Left renal pelvis (tissue), 4 donors: ENCODE measurements around the gene ACHE. TPM values are rescaled to one million over a fixed set of nuclear protein-coding genes. Genes with fewer than 3 reads are reported as not detected.

ENCODE experiments used
- DNase-seq, 4 donors: peaks; one replicate each; pipeline ENCODE4 v3.0.0-alpha.2; 2013; ENCODE audit warnings: low read depth in 4 of 4, low spot score in 3 of 4
- polyA plus RNA-seq, 4 donors: library from polyadenylated mRNA; unstranded; fragments of 120-200 nt; gene quantifications; one replicate each; pipeline ENCODE4 v1.2.1, GENCODE V29; 2013; ENCODE audit not compliant: insufficient read length in 4 of 4

Gene ACHE
- polyA plus RNA-seq, 4 donors: 3.5 to 6.0 (median 4.8) TPM

DNA sequence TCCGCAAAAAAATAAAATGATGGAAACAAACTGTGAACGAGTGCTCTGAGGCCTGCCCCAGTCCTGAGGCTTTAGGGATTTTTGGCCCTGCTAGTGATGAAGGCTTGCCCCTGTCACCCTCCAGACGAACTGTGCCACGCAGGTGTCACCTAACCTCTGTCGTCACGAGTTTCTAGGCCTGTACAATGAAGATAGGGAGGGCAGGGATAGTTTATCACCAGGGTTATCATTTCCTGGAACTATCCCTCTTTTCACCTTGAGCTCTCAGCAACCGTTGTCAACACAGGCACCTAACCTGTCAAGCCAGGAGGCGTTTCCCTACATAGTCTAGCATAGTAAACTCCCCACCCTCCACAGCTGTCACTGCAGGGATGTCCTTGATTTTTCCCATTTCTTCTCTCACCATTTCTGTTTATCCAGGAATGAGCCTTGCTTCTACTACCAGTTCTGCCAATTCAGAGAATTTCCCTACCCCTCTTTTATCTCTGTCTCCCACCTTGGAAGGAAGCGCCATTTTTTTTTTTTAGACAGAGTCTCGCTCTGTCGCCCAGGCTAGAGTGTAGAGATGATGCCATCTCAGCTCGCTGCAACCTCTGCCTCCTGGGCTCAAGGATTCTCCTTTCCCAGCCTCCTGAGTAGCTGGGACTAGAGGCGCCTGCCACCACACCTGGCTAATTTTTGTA is 2.2 kb upstream of the ACHE start:
- DNase-seq: no peak

DNA sequence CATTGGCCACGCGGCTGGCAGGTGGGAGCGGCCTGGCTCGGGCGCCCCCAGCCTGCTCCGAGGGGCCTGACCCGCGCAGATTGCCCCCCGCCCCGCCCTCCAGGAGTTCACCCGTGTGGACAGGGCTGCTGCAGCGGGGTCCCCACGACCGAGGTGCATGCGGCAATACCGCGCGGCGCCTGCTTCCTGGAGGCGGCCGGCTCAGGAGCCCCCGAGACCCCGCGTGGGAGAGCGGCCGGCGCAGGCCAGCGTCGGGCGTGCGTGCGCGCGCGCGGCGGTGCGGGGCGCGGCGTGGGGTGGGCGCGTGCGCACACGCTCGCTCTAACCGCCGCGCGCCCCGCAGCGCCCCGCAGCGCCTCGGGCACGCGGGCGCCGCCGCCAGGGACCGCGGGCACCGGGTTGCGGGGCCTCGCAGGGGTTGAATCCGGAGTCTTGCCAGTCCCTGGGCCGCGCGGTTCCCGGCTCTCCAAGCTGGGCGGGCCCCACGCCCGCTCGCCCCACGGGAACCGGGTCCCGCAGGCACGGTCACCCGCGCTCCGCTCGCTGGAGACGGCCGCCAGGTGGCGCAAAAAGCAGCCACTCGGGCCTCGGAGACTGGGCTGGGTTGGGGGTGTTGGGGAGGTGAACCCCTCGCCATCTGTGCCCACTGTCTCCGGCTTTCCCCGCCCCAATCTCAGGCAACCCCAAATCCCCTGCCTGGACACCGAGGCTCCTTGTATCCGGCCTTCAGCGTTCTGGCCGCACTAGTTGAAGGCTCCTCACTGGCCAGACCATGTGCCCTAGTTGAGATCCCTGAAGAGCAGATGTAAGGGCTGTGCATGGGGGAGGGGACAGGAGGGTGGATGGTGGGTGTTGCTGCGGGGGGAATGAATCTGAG is 1.3 kb upstream of the ACHE start:
- no peak for DNase-seq

DNA sequence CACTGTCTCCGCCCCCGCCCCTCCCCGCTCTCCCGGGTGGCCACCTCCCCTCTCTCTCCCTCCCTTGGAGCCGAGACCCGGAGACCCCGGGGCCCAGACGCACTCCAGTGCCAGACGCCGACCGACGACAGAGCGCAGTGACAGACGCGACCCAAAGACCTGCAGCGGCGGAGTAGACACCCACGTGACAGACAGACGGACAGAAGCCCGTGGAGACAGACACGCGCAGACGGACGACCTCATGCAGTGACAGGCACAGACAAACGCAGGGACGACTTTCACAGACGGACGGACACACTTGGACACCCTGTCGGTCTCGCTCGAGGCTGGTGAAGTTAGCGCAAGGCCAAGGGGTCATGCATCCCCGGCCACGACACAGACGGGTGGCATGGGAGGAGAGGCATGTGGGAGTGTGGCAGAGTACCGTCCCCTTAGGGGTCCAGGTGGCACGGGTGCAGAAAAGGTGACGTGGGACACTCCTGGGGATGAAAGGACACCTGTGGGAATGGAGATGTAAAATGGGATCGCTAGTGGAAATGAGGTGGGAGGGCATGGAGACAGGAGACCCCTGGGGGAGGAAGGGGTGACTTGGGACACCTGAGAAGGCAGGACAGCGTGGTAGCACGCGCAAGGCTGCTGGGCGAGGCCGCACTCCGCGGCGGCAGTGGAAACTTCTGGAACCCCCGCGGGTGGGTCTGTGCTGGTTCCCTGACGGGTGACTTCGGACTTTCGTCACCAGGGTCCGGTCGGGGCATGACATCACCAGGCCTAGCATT is 456 bp upstream of the ACHE start:
- no peak for DNase-seq

DNA sequence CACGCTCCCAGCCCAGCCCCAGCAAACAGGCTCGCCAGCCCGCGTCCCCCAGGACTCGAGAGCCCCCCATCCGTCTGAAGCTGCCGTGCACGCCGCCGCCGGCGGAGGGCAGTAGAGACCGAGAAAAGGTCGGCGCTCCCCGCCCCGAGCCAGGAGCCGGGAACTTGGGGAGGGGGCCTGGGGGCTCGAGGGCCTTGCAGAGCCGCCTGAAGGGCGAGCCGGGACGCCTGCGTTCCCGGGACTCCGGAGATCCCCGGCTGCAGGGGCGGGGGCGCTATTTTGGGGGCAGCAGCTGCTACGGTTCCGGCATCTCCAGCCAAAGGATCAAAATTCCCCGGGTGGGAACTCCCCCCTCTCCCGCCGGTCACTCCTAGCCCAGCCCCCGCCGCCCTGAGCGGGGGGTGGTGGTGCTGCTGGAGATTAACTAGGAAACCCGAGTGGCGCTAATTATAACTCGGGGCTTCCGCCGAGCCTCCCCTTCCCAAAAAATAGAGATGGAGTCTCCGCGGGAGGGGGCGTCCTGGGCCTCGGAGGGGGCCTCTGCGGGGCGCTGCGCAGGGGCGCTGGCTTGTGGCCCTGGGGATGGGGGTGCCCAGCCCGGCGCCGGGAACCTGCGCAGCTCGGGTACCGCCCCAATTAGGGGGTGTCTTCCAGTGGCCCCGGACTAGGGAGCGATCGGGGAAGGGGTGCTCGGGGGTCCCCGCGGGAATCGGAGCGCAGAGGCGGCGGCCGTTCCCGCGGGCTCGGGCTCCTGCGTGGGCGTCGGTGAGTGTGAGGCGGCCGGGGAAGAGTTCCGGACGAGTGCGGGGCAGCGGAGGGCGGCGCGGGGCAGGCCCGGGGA is 608 bp downstream of the ACHE start:
- peak in 1 of 4 donors; percentile 51 for DNase-seq

DNA sequence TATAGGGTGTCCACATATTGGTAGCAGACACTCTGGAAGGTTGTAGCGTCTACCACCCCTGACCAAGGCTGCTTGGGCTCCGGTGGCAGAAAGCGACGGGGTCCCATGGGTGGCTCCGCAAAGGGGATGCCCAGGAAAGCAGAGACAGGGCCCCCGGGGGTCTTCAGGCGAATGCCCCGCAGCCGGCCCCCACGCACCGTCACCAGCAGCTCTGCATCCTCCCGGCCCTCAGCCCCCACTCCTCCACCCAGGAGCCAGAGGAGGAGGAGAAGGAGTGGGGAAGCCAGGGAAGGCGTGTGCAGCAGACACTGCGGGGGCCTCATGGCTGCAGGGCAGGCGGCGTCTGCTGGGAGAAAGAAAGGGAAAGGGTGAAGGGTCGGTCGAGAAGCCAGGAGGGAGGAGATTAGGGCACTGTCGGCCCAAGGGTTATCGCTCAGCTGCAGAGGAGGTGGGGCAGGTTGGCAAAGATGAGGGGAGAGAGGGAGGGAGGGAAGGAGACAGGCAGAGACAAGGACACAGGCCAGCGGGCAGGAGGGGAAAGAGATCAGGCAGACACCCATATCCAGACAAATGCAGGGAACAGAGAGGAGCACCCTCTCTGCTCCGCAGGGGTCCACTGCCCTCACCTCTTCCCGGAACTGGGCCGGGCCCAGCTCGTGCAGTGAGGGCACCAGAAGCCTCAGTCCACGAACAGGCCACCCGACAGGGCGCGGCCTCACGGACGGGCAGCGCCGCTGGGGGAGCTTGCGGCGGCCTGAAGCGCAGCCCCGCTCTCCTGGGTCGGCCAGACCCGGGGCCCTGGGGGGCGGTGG is 1.6 kb downstream of the ACHE start:
- no peak for DNase-seq

DNA sequence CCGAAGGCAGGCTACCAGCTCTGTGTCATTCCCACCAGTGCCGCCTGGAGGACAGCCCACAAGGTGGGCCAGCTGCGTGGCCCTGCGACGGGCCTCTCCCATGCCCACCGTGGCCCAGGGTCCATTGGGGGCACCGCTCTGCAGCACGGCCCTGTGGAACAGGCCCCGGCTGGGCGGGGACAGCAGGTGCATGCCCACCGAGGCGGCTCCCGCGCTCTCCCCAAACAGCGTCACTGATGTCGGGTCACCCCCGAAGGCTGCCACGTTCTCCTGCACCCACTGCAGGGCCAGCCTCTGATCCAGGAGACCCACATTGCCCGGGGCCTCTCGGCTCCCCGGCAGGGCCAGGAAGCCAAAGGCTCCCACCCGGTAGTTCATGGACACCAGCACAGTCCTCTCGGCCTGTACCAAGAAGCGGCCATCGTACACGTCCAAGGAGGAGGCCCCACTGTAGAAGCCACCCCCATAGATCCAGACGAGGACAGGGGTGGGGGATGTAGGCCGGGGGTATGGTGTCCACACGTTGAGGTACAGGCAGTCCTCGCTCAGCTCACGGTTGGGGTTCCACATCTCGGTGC is 2.3 kb downstream of the ACHE start:
- DNase-seq: no peak

DNA sequence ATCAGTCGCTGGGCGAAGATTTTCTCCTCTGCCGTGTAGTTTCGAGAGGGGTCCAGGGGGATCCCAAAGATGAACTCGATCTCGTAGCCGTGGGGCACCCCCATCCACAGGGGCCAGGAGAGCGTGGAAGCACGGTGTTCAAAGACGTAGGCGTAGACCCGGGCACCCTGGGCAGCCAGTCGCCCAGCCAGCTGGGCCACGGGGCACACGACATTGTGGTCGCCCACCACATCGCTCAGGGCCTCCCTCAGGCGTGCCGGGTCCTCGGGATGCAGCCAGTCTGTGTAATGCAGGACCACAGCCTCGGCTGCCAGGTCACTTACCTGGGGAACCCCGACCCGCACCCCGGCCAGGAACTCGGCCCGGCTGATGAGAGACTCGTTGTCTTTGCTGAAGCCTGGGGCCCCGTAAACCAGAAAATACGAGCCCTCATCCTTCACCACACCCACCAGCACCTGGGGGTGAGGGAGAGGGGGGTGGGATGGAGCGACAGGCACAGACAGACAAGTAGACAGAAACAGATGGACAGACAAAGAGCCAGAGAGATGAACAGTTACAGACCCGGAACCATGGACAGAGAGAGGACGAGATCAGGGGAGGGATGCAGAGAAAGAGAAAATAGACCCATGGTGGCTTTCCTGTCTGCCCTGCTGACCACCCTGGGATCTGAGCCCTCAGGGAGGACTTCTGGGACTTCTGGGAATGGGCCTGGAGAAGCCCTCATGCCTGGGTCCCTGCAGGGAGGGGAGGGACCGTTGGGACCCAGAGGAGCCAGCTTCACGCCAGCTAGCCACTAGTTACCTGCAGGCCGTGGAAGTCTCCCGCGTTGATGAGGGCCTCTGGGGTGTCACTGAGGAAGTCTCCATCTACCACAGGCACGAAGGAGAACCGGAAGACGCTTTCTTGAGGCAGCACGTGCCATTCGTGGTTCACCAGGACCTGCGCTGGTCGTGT is 3.0 kb downstream of the ACHE start:
- DNase-seq: no peak

DNA sequence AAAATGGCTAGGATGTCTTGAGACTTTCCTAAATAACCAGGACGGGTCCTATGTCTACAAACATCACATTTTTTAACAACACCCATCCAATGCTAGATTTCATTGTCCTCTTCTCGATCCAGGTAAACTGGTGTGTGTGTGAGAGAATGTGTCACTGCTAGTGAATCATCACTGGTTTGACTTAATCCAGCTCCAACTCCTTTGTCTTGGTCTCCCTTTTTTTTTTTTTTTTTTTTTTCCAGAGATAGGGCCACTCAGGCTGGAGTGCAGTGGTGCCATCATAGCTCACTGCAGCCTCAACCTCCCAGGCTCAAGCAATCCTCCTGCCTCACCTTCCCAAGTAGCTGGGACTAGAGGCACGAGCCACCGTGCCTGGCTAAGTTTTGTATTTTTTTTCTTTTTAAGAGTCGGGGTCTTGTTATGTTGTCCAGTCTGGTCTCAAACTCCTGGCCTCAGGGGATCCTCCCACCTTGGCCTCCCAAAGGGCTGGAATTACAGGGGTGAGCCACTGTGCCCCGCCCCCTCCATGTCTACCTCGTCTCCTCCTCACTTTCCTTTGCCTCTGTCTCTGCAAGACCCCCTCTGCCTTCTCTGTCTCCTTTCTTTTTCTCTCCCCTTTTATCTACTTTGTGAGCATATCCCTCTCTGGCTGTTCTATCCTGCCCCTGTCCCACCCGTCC is 4.0 kb downstream of the ACHE start:
- no peak for DNase-seq

DNA sequence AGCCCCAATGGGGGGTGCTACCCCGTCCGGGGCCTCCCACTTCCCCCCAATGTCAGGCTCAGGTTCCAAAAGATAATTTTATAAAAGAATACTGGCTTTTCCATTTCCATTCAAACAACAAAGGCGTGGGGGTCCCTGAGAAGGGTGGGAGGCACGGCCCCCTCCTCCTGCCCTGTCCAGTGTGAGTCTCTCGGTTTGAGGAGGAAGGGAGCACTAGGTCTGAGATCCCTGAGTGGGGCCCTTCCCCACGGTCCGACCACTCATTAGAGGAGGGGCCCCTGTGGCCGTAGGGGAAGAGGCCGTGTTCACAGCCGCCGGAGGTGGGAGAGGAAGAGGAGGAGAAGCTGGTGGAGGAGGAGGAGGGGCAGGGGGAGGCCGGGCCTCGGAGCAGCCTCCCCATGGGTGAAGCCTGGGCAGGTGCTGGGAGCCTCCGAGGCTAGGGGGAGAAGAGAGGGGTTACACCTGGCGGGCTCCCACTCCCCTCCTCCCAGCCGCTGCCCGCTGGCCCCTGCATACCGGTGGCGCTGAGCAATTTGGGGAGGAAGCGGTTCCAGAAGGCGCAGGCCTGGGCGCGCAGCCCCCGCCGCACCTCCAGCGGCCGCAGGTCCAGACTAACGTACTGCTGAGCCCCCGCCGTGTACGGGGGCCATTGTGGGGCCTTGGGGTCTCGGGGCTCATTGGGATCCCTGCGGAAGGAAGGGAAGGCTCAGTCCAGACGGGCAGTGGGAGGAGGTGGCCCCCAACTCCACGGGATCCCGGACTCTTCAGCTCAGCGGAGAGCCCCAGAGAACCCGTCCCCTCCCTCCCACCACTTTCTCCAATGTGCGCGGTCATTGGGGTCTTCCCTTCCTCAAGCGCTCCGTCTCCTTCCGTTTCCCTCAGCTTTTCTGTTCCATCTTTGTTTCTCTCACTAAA is 4.8 kb downstream of the ACHE start:
- no peak for DNase-seq

DNA sequence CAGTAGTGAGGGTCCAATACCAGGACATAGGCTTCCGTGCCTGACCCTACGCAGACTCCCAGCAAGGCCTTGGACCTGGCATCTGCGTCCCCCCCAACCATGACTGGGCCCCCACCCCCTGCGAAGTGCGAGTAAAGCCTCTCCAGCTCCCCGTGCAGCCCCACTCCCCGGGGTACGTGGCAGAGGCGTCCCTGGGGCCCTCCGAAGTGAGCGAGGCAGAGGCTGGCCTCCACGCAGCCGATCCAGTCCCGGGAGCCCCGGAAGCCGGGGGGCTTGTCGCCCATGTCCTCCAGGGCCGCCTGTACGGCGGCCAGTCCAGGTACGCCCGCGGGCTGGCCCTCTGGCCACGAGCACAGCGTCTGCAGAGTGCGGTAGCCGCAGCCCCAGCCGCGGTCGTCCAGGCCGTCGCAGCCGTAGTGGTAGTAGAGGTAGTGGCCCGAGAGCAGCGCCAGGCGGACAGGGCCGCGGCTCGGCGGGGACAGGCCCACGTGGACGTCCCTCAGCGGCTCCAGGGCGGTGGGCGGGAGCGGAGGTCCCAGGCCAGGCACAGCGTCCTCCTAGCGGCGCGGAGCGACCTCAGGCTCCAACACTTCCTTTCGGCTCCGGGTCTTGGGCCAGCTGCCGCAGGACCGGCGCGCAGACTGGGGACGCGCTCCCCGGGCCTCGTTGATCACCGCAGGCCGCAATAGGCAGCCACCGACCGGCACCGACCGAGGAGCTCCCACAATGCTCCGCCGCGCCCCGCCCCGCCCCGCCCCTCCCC is 6.5 kb downstream of the ACHE start, which contains the start of gene UFSP1:
Gene UFSP1 (minus strand): TSS at position 728 of the 763 bp plus-strand sequence. CDS start 444 bp downstream, at position 284.
- no peak for DNase-seq

DNA sequence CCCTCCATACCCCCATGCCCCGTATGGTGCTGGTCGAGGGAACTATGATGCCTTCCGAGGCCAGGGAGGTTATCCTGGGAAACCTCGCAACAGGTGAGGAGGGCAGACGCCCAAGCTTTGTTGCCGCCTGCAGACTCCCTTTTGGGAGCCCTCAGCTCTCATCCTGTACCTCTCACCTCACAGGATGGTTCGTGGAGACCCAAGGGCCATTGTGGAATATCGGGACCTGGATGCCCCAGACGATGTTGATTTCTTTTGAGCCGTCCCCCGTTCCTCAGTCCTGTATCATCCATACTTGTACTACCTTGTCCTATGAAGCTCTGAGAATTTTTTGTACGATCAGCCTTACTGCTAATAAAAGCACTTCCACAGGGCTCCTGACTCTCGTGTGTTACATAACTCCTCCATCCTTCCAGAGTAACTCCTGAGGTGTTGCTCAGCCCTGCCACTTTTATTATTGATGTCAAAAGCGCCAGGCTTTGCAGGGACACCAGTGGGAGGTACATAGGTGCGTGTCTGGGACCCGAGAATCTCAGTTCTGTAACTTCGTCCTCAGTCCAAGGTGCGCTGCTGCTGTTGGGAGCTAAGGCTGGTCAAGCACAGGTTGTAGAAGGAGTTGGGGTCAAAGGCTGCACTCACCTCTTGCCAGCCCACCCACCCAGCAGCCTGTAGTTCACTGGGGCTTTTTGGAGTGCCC is 7.2 kb downstream of the ACHE start:
- no peak for DNase-seq

DNA sequence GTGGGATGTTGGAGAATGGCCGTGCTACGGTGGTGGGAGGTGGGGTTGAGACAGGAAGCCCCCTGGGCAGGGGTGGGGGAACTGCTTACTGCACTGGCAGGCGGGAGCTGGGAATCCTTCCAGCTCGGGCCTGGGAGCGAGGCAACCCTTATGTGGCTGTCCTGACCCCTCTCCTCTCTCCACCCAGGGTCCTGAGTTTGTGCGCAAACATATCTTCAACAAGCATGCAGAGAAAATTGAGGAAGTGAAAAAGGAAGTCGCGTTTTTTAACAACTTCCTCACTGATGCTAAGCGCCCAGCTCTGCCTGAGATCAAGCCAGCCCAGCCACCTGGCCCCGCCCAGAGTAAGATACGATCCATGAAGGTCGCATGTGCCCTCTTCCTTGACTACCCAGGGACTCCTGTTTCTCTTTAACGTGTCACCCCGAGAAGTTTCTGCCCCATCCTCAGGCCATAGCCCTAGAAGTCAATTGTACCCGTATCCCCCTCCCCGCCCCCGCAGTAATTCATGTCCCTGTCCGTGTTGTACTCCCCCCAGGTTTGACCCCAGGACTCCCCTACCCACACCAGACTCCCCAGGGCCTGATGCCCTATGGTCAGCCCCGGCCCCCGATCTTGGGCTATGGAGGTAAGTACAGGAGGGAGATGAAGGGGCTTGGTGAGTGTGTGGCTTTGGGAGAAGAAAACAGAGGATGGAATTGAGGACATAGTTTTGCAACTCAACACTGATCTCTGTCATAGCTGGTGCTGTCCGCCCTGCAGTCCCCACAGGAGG is 8.0 kb downstream of the ACHE start:
- DNase-seq: no peak

DNA sequence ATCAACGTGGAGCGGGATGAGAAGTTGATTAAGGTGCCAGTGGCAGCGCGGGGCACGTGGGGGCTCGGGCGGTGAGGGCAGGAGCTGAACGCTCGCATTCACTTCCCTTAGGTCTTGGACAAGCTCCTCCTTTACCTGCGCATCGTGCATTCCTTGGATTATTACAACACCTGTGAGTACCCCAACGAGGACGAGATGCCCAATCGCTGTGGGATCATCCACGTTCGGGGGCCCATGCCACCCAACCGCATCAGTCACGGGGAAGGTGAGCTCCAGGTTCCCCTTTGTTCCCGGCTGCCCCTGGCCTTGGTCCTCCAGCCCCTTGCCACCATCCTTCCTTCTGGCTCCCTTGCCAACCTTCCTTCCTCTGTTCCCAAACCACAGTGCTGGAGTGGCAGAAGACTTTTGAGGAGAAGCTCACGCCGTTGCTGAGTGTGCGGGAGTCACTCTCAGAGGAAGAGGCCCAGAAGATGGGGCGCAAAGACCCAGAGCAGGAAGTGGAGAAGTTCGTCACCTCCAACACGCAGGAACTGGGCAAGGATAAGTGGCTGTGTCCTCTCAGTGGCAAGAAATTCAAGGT is 8.7 kb downstream of the ACHE start:
- no peak for DNase-seq
